ENCODE results near the gene FERMT3. TPM values are rescaled to one million over a fixed set of nuclear protein-coding genes. Genes with fewer than 3 reads are reported as not detected.
A peak's percentile ranks its signal among the peaks of the same experiment; 100 is the strongest.

The FERMT3 gene
- polyA plus RNA-seq, 1 experiment, result 1.9 TPM

GRCh38 chr11:64243236-64243854 is 36.8 kb downstream of the FERMT3 start:
- no peak for TF ChIP-seq CTCF (IDR thresholded peaks at IDR 0.05; ENCODE audit: insufficient read depth, low read depth, low read length)
- ChIA-PET POLR2A (interaction anchor here (0.5 to 1.1 kb wide), 2 partner anchors 13 to 58 kb away, joined by 3 read pairs; partner anchors contain the start of gene STIP1), CTCF (interaction anchor here (1.2 to 2.0 kb wide), 5 partner anchors 8 to 61 kb away, joined by 3 to 10 read pairs (median 5); partner anchors contain the start of gene PLCB3)
- no peak for DNase-seq (ENCODE audit: low read depth)
- H3K4me3 ChIP-seq (ENCODE audit: low read depth, low read length), result no peak overlapping the region
- peaks cover 14% of the 10 kb centered on the region for H3K36me3 ChIP-seq (ENCODE audit: control insufficient read depth, insufficient read depth, low read length)
- H3K27me3 ChIP-seq (ENCODE audit: control insufficient read depth, insufficient read depth, low read length), result no peaks in the 10 kb centered on the region

- POLR2A ChIA-PET, result interaction anchor here (1.1 kb wide), 1 partner anchor 59 kb away, joined by 3 read pairs; the partner anchor contains the start of gene STIP1
- Histone ChIP-seq H3K4me3 (ENCODE audit: low read depth, low read length) (no peak overlapping the region), H3K27me3 (ENCODE audit: control insufficient read depth, insufficient read depth, low read length) (no peaks in the 10 kb centered on the region), H3K36me3 (ENCODE audit: control insufficient read depth, insufficient read depth, low read length) (peaks cover 11% of the 10 kb centered on the region)
- no peak for DNase-seq (ENCODE audit: low read depth)
- CTCF ChIA-PET, result interaction anchor here (1.0 to 2.0 kb wide), 5 partner anchors 11 to 111 kb away, joined by 3 to 10 read pairs (median 5); no protein-coding TSS in a partner anchor
- TF ChIP-seq CTCF (IDR thresholded peaks at IDR 0.05; ENCODE audit: insufficient read depth, low read depth, low read length), result no peak
Observed at GRCh38 chr11:64244107-64244506, 37.6 kb downstream of the FERMT3 start.

- Histone ChIP-seq H3K4me3 (ENCODE audit: low read depth, low read length) (peak overlapping the region; percentile 94), H3K27me3 (ENCODE audit: control insufficient read depth, insufficient read depth, low read length) (no peaks in the 10 kb centered on the region)
- TF ChIP-seq CTCF (IDR thresholded peaks at IDR 0.05; ENCODE audit: insufficient read depth, low read depth, low read length), result no peak
Observed at GRCh38 chr11:64244966-64245365, 38.4 kb downstream of the FERMT3 start.

GRCh38 chr11:64245401-64245796 is 38.9 kb downstream of the FERMT3 start:
- peak overlapping the region; percentile 94 for H3K4me3 ChIP-seq (ENCODE audit: low read depth, low read length)
- peaks cover 11% of the 10 kb centered on the region for H3K36me3 ChIP-seq (ENCODE audit: control insufficient read depth, insufficient read depth, low read length)
- ChIA-PET POLR2A (interaction anchor here (0.7 kb wide), 1 partner anchor 60 kb away, joined by 3 read pairs; no protein-coding TSS in a partner anchor), CTCF (interaction anchor here (1.0 to 8.2 kb wide), 7 partner anchors 24 to 110 kb away, joined by 4 to 92 read pairs (median 6); partner anchors contain the start of genes CATSPERZ, ESRRA and FERMT3)
- no peaks in the 10 kb centered on the region for H3K27me3 ChIP-seq (ENCODE audit: control insufficient read depth, insufficient read depth, low read length)
- TF ChIP-seq CTCF (IDR thresholded peaks at IDR 0.05; ENCODE audit: insufficient read depth, low read depth, low read length), result no peak
- DNase-seq (ENCODE audit: low read depth), result no peak

More at GRCh38 chr11:64244966-64245365, 38.4 kb downstream of the FERMT3 start:
- CTCF ChIA-PET, result interaction anchor here (1.0 to 8.2 kb wide), 6 partner anchors 24 to 110 kb away, joined by 5 to 92 read pairs (median 6); partner anchors contain the start of genes CATSPERZ, ESRRA and FERMT3
- no peak for DNase-seq (ENCODE audit: low read depth)
- H3K36me3 ChIP-seq (ENCODE audit: control insufficient read depth, insufficient read depth, low read length), result peaks cover 11% of the 10 kb centered on the region
- POLR2A ChIA-PET, result interaction anchor here (0.7 kb wide), 1 partner anchor 60 kb away, joined by 3 read pairs; no protein-coding TSS in a partner anchor
